ENCODE measurements around the gene CLDN9. TPM values are rescaled to one million over a fixed set of nuclear protein-coding genes. Genes with fewer than 3 reads are reported as not detected.
A peak's percentile ranks its signal among the peaks of the same experiment; 100 is the strongest.

CLDN9 gene
- total and polyA plus RNA-seq, 9 of the 15 experiments (the other 6 are each of a cell fraction or from before 2014, with no cell fraction given): 0.12 to 0.44 (median 0.22) TPM; not detected in 4

DNA sequence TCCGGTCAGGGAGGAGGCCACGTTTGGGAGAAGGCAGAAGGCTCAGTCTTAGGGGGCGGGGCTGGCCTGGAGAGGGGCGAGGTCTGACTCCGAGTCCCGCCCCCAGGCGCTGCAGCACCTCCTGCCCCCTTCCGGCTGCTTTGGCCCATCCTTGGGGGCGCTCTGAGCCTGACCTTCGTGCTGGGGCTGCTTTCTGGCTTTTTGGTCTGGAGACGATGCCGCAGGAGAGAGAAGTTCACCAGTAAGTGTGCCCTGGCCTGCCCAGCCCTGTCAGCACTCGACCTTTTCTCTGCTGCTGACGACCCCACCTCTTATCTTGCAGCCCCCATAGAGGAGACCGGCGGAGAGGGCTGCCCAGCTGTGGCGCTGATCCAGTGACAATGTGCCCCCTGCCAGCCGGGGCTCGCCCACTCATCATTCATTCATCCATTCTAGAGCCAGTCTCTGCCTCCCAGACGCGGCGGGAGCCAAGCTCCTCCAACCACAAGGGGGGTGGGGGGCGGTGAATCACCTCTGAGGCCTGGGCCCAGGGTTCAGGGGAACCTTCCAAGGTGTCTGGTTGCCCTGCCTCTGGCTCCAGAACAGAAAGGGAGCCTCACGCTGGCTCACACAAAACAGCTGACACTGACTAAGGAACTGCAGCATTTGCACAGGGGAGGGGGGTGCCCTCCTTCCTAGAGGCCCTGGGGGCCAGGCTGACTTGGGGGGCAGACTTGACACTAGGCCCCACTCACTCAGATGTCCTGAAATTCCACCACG lies 8.9 kb downstream of the CLDN9 start (continued):
- TF ChIP-seq, protein P1, sequence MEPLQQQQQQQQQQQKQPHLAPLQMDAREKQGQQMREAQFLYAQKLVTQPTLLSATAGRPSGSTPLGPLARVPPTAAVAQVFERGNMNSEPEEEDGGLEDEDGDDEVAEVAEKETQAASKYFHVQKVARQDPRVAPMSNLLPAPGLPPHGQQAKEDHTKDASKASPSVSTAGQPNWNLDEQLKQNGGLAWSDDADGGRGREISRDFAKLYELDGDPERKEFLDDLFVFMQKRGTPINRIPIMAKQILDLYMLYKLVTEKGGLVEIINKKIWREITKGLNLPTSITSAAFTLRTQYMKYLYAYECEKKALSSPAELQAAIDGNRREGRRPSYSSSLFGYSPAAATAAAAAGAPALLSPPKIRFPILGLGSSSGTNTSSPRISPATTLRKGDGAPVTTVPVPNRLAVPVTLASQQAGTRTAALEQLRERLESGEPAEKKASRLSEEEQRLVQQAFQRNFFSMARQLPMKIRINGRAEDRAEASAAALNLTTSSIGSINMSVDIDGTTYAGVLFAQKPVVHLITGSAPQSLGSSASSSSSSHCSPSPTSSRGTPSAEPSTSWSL (CRISPR knock-in tag; IDR thresholded peaks at IDR 0.05; ENCODE audit: borderline replicate concordance): no peak
- TF ChIP-seq ZBTB1 (CRISPR knock-in tag; IDR thresholded peaks at IDR 0.05; ENCODE audit: borderline replicate concordance, low read depth): no peak
- TF ChIP-seq, protein P2, sequence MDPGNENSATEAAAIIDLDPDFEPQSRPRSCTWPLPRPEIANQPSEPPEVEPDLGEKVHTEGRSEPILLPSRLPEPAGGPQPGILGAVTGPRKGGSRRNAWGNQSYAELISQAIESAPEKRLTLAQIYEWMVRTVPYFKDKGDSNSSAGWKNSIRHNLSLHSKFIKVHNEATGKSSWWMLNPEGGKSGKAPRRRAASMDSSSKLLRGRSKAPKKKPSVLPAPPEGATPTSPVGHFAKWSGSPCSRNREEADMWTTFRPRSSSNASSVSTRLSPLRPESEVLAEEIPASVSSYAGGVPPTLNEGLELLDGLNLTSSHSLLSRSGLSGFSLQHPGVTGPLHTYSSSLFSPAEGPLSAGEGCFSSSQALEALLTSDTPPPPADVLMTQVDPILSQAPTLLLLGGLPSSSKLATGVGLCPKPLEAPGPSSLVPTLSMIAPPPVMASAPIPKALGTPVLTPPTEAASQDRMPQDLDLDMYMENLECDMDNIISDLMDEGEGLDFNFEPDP (CRISPR knock-in tag; IDR thresholded peaks at IDR 0.05): no peak
- no peak for TF ChIP-seq DPF2 (IDR thresholded peaks at IDR 0.05)
- TF ChIP-seq, protein P3, sequence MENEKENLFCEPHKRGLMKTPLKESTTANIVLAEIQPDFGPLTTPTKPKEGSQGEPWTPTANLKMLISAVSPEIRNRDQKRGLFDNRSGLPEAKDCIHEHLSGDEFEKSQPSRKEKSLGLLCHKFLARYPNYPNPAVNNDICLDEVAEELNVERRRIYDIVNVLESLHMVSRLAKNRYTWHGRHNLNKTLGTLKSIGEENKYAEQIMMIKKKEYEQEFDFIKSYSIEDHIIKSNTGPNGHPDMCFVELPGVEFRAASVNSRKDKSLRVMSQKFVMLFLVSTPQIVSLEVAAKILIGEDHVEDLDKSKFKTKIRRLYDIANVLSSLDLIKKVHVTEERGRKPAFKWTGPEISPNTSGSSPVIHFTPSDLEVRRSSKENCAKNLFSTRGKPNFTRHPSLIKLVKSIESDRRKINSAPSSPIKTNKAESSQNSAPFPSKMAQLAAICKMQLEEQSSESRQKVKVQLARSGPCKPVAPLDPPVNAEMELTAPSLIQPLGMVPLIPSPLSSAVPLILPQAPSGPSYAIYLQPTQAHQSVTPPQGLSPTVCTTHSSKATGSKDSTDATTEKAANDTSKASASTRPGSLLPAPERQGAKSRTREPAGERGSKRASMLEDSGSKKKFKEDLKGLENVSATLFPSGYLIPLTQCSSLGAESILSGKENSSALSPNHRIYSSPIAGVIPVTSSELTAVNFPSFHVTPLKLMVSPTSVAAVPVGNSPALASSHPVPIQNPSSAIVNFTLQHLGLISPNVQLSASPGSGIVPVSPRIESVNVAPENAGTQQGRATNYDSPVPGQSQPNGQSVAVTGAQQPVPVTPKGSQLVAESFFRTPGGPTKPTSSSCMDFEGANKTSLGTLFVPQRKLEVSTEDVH (IDR thresholded peaks at IDR 0.05; ENCODE audit: low read depth, partially characterized antibody): no peak
- TF ChIP-seq, protein P4, sequence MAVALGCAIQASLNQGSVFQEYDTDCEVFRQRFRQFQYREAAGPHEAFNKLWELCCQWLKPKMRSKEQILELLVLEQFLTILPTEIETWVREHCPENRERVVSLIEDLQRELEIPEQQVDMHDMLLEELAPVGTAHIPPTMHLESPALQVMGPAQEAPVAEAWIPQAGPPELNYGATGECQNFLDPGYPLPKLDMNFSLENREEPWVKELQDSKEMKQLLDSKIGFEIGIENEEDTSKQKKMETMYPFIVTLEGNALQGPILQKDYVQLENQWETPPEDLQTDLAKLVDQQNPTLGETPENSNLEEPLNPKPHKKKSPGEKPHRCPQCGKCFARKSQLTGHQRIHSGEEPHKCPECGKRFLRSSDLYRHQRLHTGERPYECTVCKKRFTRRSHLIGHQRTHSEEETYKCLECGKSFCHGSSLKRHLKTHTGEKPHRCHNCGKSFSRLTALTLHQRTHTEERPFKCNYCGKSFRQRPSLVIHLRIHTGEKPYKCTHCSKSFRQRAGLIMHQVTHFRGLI (CRISPR knock-in tag; IDR thresholded peaks at IDR 0.05): no peak
- no peak for TF ChIP-seq ERF (CRISPR knock-in tag; IDR thresholded peaks at IDR 0.05)
- TF ChIP-seq MCM5 (IDR thresholded peaks at IDR 0.05; ENCODE audit: low read depth): no peak
- no peak for TF ChIP-seq LEF1 (IDR thresholded peaks at IDR 0.05)
- TF ChIP-seq, protein P5, sequence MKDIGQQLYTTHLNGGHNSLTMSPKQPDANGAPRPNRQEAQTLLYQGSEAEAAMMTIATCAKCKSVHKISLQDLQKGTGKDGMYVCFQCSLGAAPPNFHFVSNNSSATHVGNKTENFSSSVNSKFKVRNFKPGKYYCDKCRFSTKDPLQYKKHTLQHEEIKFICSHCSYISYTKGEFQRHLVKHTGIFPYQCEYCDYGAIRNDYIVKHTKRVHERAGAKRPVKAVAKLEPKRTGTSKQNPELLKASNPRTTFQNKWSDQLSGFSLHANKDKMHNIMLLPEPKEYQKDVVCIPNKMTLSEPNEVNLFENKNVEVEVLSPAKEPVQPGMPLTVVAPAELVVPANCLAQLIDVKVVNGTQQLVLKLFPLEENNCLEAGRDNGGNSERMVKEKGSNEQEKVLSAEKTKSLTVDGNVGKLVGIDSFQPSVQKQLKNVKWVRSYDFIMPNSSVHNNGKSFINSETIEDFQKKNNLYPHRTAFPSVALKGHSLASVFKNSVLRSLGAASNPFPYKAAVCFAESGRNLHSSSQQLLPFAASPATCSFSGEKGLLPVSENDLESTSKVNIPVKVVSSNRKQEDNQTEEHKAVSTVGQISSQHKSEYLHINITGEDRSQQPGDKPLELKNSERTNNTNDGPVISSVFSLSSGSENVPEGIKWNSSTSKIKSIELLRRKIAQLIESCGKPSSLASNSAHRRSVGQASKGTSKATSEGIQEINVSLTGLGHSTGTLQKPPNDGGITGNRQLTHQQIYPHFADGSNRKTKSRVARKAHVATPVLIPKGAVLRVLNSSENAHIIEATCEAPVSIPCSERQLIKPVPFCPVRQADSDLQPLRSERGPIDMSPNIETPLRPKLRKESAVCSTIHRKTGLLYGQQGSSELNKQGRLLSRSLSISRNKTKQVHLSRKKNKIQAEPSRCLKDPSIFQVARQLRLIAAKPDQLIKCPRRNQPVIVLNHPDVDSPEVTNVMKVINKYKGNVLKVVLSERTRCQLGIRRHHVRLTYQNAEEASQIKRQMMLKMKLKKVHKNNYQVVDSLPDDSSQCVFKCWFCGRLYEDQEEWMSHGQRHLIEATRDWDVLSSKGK (CRISPR knock-in tag; IDR thresholded peaks at IDR 0.05): no peak
- peak; percentile 32; the same call in 1 of the 2 replicates for TF ChIP-seq ESRRA (IDR thresholded peaks at IDR 0.05; ENCODE audit: borderline replicate concordance, low read depth)
- TF ChIP-seq, protein P6, sequence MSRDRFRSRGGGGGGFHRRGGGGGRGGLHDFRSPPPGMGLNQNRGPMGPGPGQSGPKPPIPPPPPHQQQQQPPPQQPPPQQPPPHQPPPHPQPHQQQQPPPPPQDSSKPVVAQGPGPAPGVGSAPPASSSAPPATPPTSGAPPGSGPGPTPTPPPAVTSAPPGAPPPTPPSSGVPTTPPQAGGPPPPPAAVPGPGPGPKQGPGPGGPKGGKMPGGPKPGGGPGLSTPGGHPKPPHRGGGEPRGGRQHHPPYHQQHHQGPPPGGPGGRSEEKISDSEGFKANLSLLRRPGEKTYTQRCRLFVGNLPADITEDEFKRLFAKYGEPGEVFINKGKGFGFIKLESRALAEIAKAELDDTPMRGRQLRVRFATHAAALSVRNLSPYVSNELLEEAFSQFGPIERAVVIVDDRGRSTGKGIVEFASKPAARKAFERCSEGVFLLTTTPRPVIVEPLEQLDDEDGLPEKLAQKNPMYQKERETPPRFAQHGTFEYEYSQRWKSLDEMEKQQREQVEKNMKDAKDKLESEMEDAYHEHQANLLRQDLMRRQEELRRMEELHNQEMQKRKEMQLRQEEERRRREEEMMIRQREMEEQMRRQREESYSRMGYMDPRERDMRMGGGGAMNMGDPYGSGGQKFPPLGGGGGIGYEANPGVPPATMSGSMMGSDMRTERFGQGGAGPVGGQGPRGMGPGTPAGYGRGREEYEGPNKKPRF (IDR thresholded peaks at IDR 0.05; ENCODE audit: low read depth, low read length): no peak
- TF ChIP-seq ZNF274 (IDR thresholded peaks at IDR 0.05; ENCODE audit: borderline replicate concordance, low read depth, low read length): no peak
